ENCODE results near the gene WDR76.

DNA sequence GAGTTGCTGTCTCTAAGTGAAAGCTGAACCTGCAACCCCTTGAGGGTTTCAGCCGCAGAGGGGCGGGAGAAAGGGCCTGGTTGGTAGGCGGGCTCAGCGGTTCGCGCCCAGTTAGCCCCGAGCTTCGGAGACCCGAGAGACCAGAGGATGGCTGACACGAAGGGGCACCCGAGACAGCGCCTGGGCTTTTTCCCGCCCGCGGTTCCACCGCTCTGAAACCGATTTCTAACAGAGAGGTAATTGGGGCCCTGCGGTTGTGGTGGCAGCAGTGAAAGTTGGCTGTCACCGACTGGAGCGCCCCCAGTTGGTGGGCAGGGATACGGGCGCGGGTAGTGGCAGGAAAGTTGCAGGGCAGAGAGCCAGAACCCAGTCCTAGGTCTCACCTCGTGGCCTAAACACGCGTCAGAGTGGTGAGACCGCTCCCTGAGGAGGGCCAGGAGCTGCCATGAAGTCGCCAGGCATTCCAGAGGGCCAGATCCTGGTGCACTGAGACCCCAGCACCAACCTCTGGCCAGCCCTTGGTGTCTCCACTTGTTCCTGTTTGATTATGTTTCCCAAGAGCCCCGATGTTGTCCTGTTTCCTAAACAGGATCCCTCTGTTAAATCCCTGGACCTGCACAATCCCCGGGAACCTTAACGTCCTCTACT, 49.4 kb upstream of the WDR76 start:
- TF ChIP-seq, protein P1, sequence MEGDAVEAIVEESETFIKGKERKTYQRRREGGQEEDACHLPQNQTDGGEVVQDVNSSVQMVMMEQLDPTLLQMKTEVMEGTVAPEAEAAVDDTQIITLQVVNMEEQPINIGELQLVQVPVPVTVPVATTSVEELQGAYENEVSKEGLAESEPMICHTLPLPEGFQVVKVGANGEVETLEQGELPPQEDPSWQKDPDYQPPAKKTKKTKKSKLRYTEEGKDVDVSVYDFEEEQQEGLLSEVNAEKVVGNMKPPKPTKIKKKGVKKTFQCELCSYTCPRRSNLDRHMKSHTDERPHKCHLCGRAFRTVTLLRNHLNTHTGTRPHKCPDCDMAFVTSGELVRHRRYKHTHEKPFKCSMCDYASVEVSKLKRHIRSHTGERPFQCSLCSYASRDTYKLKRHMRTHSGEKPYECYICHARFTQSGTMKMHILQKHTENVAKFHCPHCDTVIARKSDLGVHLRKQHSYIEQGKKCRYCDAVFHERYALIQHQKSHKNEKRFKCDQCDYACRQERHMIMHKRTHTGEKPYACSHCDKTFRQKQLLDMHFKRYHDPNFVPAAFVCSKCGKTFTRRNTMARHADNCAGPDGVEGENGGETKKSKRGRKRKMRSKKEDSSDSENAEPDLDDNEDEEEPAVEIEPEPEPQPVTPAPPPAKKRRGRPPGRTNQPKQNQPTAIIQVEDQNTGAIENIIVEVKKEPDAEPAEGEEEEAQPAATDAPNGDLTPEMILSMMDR (IDR thresholded peaks at IDR 0.05) = peak; percentile 34 to 74 (median 68)
- peak in 1 of 2 donors; percentile 11 for TF ChIP-seq POLR2A (IDR thresholded peaks at IDR 0.05)

Data from thyroid gland (tissue), 4 donors.